H1 (cell line): Measurements from ENCODE around the gene LRBA. TPM values are rescaled to one million over a fixed set of nuclear protein-coding genes. Genes with fewer than 3 reads are reported as not detected.

ENCODE experiments used
- CTCF ChIA-PET: fragments of 300-600 bp; sonication (Branson Sonifier 250); formaldehyde crosslinking; loops from one replicate; lab custom pipeline; 2021; ENCODE audit not compliant: partially characterized antibody; lab: Charles Lee
- POLR2A ChIA-PET: fragments of 300-600 bp; sonication (Branson Sonifier 250); formaldehyde crosslinking; loops from one replicate; lab custom pipeline; 2021; ENCODE audit warnings: inconsistent platforms; ENCODE audit not compliant: partially characterized antibody; lab: Charles Lee
- DNase-seq, 2 experiments: peaks; one replicate each; pipeline versions ENCODE4 v3.0.0 to v3.0.0-alpha.2; 2010 to 2022; ENCODE audit warnings: low spot score in 2 of 2, low read depth in 1 of 2, mixed read lengths in 1 of 2
- FAIRE-seq: peaks from 2 replicates; lab custom pipeline; 2011; peaks lifted over from hg19 to GRCh38; lab: Jason Lieb, UNC
- H2AFZ ChIP-seq: 2 replicates; pipeline ENCODE4 v1.8.1; 2012; ENCODE audit warnings: low read length, inconsistent platforms
- H2AK5ac ChIP-seq: 2 replicates; pipeline ENCODE4 v1.6.1; 2013; ENCODE audit warnings: low read depth, low read length
- H2BK120ac ChIP-seq: replicated peaks from 2 replicates; pipeline ENCODE3; 2013; ENCODE audit warnings: low read depth, low read length, inconsistent platforms
- H2BK12ac ChIP-seq: 2 replicates; pipeline ENCODE4 v1.6.1; 2013; ENCODE audit warnings: low read depth, low read length
- H2BK15ac ChIP-seq: 2 replicates; pipeline ENCODE4 v1.6.1; 2013; ENCODE audit warnings: low read length
- H2BK20ac ChIP-seq: 2 replicates; pipeline ENCODE4 v1.6.1; 2013; ENCODE audit warnings: low read length
- H2BK5ac ChIP-seq: 2 replicates; pipeline ENCODE4 v1.6.1; 2013; ENCODE audit warnings: low read depth, low read length
- H3K14ac ChIP-seq: 2 replicates; pipeline ENCODE4 v1.6.1; 2013; ENCODE audit warnings: inconsistent platforms; ENCODE audit not compliant: insufficient read length
- H3K18ac ChIP-seq: 2 replicates; pipeline ENCODE4 v1.6.1; 2013; ENCODE audit warnings: low read length; ENCODE audit errors: extremely low read depth
- H3K23ac ChIP-seq: 2 replicates; pipeline ENCODE4 v1.6.1; 2013; ENCODE audit warnings: inconsistent platforms; ENCODE audit not compliant: insufficient read length
- H3K23me2 ChIP-seq: 2 replicates; pipeline ENCODE4 v1.6.1; 2013; ENCODE audit warnings: low read depth, low read length
- H3K27ac ChIP-seq: 2 replicates; pipeline ENCODE4 v1.6.1; 2011; ENCODE audit warnings: low read depth, low read length, inconsistent platforms
- H3K27me3 ChIP-seq, 4 experiments: replicated peaks in 1 of 4; 1 replicate in 1 of 4; 2 replicates in 3 of 4; pipeline versions ENCODE4 v1.6.1 to v1.8.1; 2011 to 2013; ENCODE audit warnings: low read length in 3 of 4, mild to moderate bottlenecking in 3 of 4, inconsistent platforms in 2 of 4, mixed read lengths in 2 of 4, moderate library complexity in 1 of 4; ENCODE audit not compliant: control insufficient read depth in 3 of 4, insufficient read depth in 3 of 4; ENCODE audit errors: extremely low read depth in 1 of 4
- H3K36me3 ChIP-seq, 4 experiments: 2 replicates each; pipeline versions ENCODE4 v1.6.1 to v1.8.1; 2011 to 2013; ENCODE audit warnings: mild to moderate bottlenecking in 4 of 4, low read length in 3 of 4, moderate library complexity in 2 of 4, control low read depth in 1 of 4, inconsistent platforms in 1 of 4; ENCODE audit not compliant: insufficient read depth in 4 of 4, control insufficient read depth in 2 of 4
- H3K4ac ChIP-seq: replicated peaks from 2 replicates; pipeline ENCODE3; 2013; ENCODE audit warnings: low read length, low read depth, mixed read lengths, inconsistent platforms; ENCODE audit not compliant: insufficient read length
- H3K4me1 ChIP-seq, 4 experiments: replicated peaks in 1 of 4; 1 replicate in 1 of 4; 2 replicates in 3 of 4; pipeline versions ENCODE4 v1.6.1 to v1.8.1; 2011 to 2013; ENCODE audit warnings: low read length in 3 of 4, inconsistent platforms in 2 of 4, mixed read lengths in 1 of 4; ENCODE audit not compliant: insufficient read depth in 4 of 4, control insufficient read depth in 3 of 4
- H3K4me2 ChIP-seq, 2 experiments: 2 replicates each; pipeline versions ENCODE4 v1.6.1 to v1.8.1; 2011 to 2013; ENCODE audit warnings: low read depth in 2 of 2, low read length in 2 of 2, control low read depth in 1 of 2, inconsistent platforms in 1 of 2, mild to moderate bottlenecking in 1 of 2; ENCODE audit not compliant: insufficient read depth in 1 of 2
- H3K4me3 ChIP-seq, 4 experiments: fragments of 200-600, 300-600 bp in 1 of 4; sonication (generic), shearing (Covaris generic), sonication (Bioruptor Twin) in 1 of 4; 2 replicates each; pipeline versions ENCODE4 v1.5.1 to v1.8.1; 2011 to 2016; ENCODE audit warnings: low read length in 4 of 4, low read depth in 3 of 4, control low read depth in 2 of 4, inconsistent platforms in 2 of 4, mild to moderate bottlenecking in 2 of 4, mixed read lengths in 1 of 4, moderate library complexity in 1 of 4; ENCODE audit not compliant: insufficient read depth in 2 of 4; ENCODE audit errors: extremely low read depth in 1 of 4
- H3K56ac ChIP-seq: replicated peaks from 2 replicates; pipeline ENCODE3; 2013; ENCODE audit warnings: low read depth, mild to moderate bottlenecking, mixed read lengths, low read length, inconsistent platforms; ENCODE audit not compliant: insufficient read length
- H3K79me1 ChIP-seq: 2 replicates; pipeline ENCODE4 v1.6.1; 2013; ENCODE audit warnings: low read depth, low read length, control low read depth
- H3K79me2 ChIP-seq, 2 experiments: 2 replicates each; pipeline versions ENCODE4 v1.6.1 to v1.8.1; 2012 to 2013; ENCODE audit warnings: low read length in 2 of 2, mild to moderate bottlenecking in 2 of 2, inconsistent platforms in 1 of 2; ENCODE audit not compliant: insufficient read depth in 2 of 2, control insufficient read depth in 1 of 2
- H3K9ac ChIP-seq, 4 experiments: replicated peaks in 1 of 4; 1 replicate in 1 of 4; 2 replicates in 3 of 4; pipeline versions ENCODE4 v1.6.1 to v1.8.1; 2011 to 2013; ENCODE audit warnings: low read depth in 3 of 4, low read length in 3 of 4, control low read depth in 2 of 4, mild to moderate bottlenecking in 2 of 4, moderate library complexity in 2 of 4, inconsistent platforms in 1 of 4; ENCODE audit errors: extremely low read depth in 1 of 4
- H3K9me3 ChIP-seq, 2 experiments: 2 replicates each; pipeline versions ENCODE4 v1.6.1 to v1.8.1; 2012 to 2013; ENCODE audit warnings: mild to moderate bottlenecking in 2 of 2, moderate library complexity in 2 of 2, control low read depth in 1 of 2, inconsistent platforms in 1 of 2, low read depth in 1 of 2, low read length in 1 of 2, mixed read lengths in 1 of 2; ENCODE audit not compliant: insufficient read depth in 2 of 2
- H4K20me1 ChIP-seq, 2 experiments: replicated peaks in 1 of 2; 2 replicates each; pipeline versions ENCODE3 to v1.8.1; 2011 to 2013; ENCODE audit warnings: inconsistent platforms in 2 of 2, low read length in 2 of 2, mild to moderate bottlenecking in 1 of 2; ENCODE audit not compliant: insufficient read depth in 2 of 2, control insufficient read depth in 1 of 2
- H4K5ac ChIP-seq: 2 replicates; pipeline ENCODE4 v1.6.1; 2013; ENCODE audit warnings: low read length, low read depth, mixed read lengths, inconsistent platforms; ENCODE audit not compliant: insufficient read length
- H4K8ac ChIP-seq: 2 replicates; pipeline ENCODE4 v1.8.0; 2013; ENCODE audit warnings: mild to moderate bottlenecking, moderate library complexity, low read length, inconsistent platforms; ENCODE audit not compliant: insufficient read depth; ENCODE audit errors: extremely low read depth
- H4K91ac ChIP-seq: replicated peaks from 2 replicates; pipeline ENCODE3; 2013; ENCODE audit warnings: low read length, mixed read lengths, inconsistent platforms; ENCODE audit not compliant: insufficient read length
- CTCF ChIP-seq, 3 experiments: IDR thresholded peaks; 1 replicate in 2 of 3; 2 replicates in 1 of 3; pipeline versions ENCODE4 v1.5.1 to v1.6.1; 2011; ENCODE audit warnings: low read length in 3 of 3, mild to moderate bottlenecking in 3 of 3, inconsistent platforms in 2 of 3, low read depth in 1 of 3, moderate library complexity in 1 of 3; ENCODE audit not compliant: insufficient read depth in 1 of 3; ENCODE audit errors: control extremely low read depth in 1 of 3
- NRF1 ChIP-seq: IDR thresholded peaks from 2 replicates; pipeline ENCODE4 v1.6.1; 2011; ENCODE audit warnings: mild to moderate bottlenecking, low read depth, low read length, improper control_type of control experiment
- RAD21 ChIP-seq, 2 experiments: IDR thresholded peaks in 1 of 2; conservative IDR thresholded peaks in 1 of 2; 2 replicates each; pipeline ENCODE4 v1.6.1; 2011; ENCODE audit warnings: low read depth in 2 of 2, low read length in 2 of 2, improper control_type of control experiment in 1 of 2, inconsistent platforms in 1 of 2, mild to moderate bottlenecking in 1 of 2, moderate library complexity in 1 of 2
- WGBS, 2 experiments: shearing (Covaris generic) in 1 of 2; methylation state at CpG; one replicate each; pipeline versions ENCODE4 v1.1.6 to v1.1.7; 2013 to 2015; ENCODE audit warnings: low lambda C conversion rate in 2 of 2, mixed read lengths in 2 of 2, inconsistent platforms in 1 of 2, low coverage in 1 of 2, missing lambda C conversion rate in 1 of 2; ENCODE audit not compliant: insufficient replicate concordance in 2 of 2, insufficient coverage in 1 of 2, insufficient read length in 1 of 2; ENCODE audit errors: extremely low coverage in 1 of 2, missing lambda C conversion rate in 1 of 2; 5-methylcytosine and 5-hydroxymethylcytosine counted together
- polyA plus RNA-seq, 7 experiments: library from polyadenylated mRNA; depleted of rRNA in 3 of 7; stranded (reverse) in 5 of 7; unstranded in 2 of 7; fragments of >200 nt in 5 of 7; fragments of 200-250 nt in 2 of 7; gene quantifications; 1 replicate in 5 of 7; 2 replicates in 1 of 7; 4 replicates in 1 of 7; pipeline versions ENCODE4 v1.2.1 to v1.2.3, GENCODE V29; 2011 to 2013; ENCODE audit warnings: missing spikeins in 2 of 7, mixed read lengths in 2 of 7
- total RNA-seq: library from RNA; stranded (reverse); fragmentation: NEBNext Ultra II Directional; extraction: Animal tissue kit (Norgen Biotek cat#: 25700); gene quantifications from 2 replicates; pipeline ENCODE4 v1.2.1, GENCODE V29; 2021

LRBA gene
- total and polyA plus RNA-seq, 2 of the 8 experiments (the other 6 are each of a cell fraction or from before 2014, with no cell fraction given) = 54.6 to 83.2 TPM

DNA sequence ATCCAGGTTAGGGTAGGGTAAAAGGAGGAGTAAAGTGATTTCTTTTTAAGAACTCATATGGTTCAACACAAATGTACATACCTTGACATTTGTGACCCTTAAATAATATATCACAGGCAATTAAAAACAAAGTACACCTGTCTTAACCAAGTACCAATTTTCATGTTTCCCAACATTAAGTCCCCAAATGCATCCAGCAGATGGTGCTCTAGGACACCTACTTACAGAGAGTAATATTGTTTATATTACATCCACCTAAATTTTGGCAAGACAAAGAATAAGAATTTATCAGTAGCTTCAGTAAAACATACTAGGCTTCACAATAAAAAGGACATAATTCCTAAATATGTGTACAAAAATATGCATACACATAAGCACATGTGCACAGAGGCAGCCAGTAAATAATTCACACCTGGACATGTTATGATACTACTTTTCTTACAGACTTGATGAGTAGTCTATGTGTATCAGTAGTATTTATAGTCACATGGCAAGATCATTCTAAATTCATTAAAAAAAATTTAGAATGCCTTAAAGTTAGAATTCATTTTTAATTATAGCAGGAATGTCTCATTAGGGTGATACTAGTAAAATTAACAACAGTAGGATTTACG is 717.1 kb downstream of the LRBA start:
- peak; percentile 78 to 82 for TF ChIP-seq RAD21 (IDR thresholded peaks at IDR 0.05 in 1 of 2, conservative IDR thresholded peaks at IDR 0.05 in 1 of 2; ENCODE audit: low read depth in 2 of 2, low read length in 2 of 2)
- no peak for TF ChIP-seq NRF1
- peak in 2 of 3 experiments; percentile 44 to 68; a peak in 2 of 4 replicates for TF ChIP-seq CTCF (IDR thresholded peaks at IDR 0.05; ENCODE audit: control extremely low read depth in 1 of 3, insufficient read depth in 1 of 3, low read depth in 1 of 3, low read length in 3 of 3)
- TF ChIP-seq, all 59 proteins: peak for 2
- H3K4me3 ChIP-seq = no peak overlapping the region
- H2BK5ac ChIP-seq = no peak overlapping the region
- H4K8ac ChIP-seq = no peak overlapping the region
- H4K5ac ChIP-seq = no peak overlapping the region
- no peak overlapping the region for H3K18ac ChIP-seq
- no peak overlapping the region for H4K91ac ChIP-seq
- H2AK5ac ChIP-seq = no peak overlapping the region
- no peak overlapping the region for H3K4me2 ChIP-seq
- H4K20me1 ChIP-seq = no peaks in the 10 kb centered on the region
- no peaks in the 10 kb centered on the region for H3K23me2 ChIP-seq
- no peaks in the 10 kb centered on the region for H3K79me2 ChIP-seq
- H3K36me3 ChIP-seq = no peaks in the 10 kb centered on the region
- no peak overlapping the region for H3K9ac ChIP-seq
- DNase-seq = no peak
- 83% methylated on average over 1 of the region's 1 CpG; no CpG with 5 or more reads in 1 of the 2 experiments for WGBS, 2 experiments
- H3K27me3 ChIP-seq = no peaks in the 10 kb centered on the region
- H3K9me3 ChIP-seq = no peaks in the 10 kb centered on the region
- H3K56ac ChIP-seq = no peak overlapping the region
- no peaks in the 10 kb centered on the region for H3K4me1 ChIP-seq
- H2BK20ac ChIP-seq = no peak overlapping the region
- CTCF ChIA-PET = interaction anchor here (0.6 to 1.8 kb wide), 16 partner anchors 10 to 565 kb away, joined by 3 to 6 read pairs (median 3); no protein-coding TSS in a partner anchor
- no peak overlapping the region for H3K14ac ChIP-seq
- H2BK15ac ChIP-seq = no peak overlapping the region
- H2BK120ac ChIP-seq = no peak overlapping the region
- H3K27ac ChIP-seq = no peak overlapping the region
- POLR2A ChIA-PET = no interaction called here
- H3K79me1 ChIP-seq = no peaks in the 10 kb centered on the region
- no peak overlapping the region for H2AFZ ChIP-seq
- H3K4ac ChIP-seq = no peak overlapping the region
- H2BK12ac ChIP-seq = no peak overlapping the region
- no peak overlapping the region for H3K23ac ChIP-seq
- FAIRE-seq = no peak
